Naive thymus-derived CD4-positive, alpha-beta T cell (primary cell): ENCODE results near the gene NRXN3. TPM values are rescaled to one million over a fixed set of nuclear protein-coding genes. Genes with fewer than 3 reads are reported as not detected.

ENCODE experiments used
- ATAC-seq: fragments of 150-1000 bp; cut with Tn5 transposase; 2 replicates; pipeline ENCODE4 v1.10.0; 2021; ENCODE audit warnings: mild to moderate bottlenecking, moderate library complexity
- CTCF ChIA-PET: fragments of 350-600 bp; sonication (Branson Sonifier 250); formaldehyde crosslinking; loops from one replicate; lab custom pipeline; 2021; ENCODE audit warnings: antibody characterized with exemption; lab: Charles Lee
- POLR2A ChIA-PET: fragments of 350-600 bp; sonication (Branson Sonifier 250); formaldehyde crosslinking; loops from one replicate; lab custom pipeline; 2021; ENCODE audit warnings: antibody characterized with exemption, inconsistent platforms; lab: Charles Lee
- DNase-seq, 9 donors: peaks; one replicate each; pipeline versions ENCODE4 v3.0.0 to v3.0.0-alpha.2; 2020 to 2022; ENCODE audit warnings: mixed read lengths in 1 of 9
- H3K27ac ChIP-seq: one replicate; pipeline ENCODE4 v1.7.0; 2013; ENCODE audit warnings: mild to moderate bottlenecking, low read depth, low read length, moderate library complexity
- H3K27me3 ChIP-seq, 2 donors: one replicate each; pipeline ENCODE4 v1.7.0; 2013; ENCODE audit warnings: low read length in 2 of 2, mild to moderate bottlenecking in 2 of 2, moderate library complexity in 2 of 2; ENCODE audit not compliant: control insufficient read depth in 2 of 2, insufficient read depth in 2 of 2
- H3K36me3 ChIP-seq, 3 experiments: 1 replicate in 2 of 3; 2 replicates in 1 of 3; pipeline ENCODE4 v1.7.0; 2013; ENCODE audit warnings: low read length in 3 of 3, mild to moderate bottlenecking in 3 of 3, moderate library complexity in 1 of 3; ENCODE audit not compliant: insufficient read depth in 3 of 3, control insufficient read depth in 2 of 3
- H3K4me1 ChIP-seq, 2 donors: one replicate each; pipeline ENCODE4 v1.7.0; 2013; ENCODE audit warnings: low read length in 2 of 2, mild to moderate bottlenecking in 2 of 2, moderate library complexity in 1 of 2; ENCODE audit not compliant: control insufficient read depth in 2 of 2, insufficient read depth in 2 of 2
- H3K4me3 ChIP-seq: 2 replicates; pipeline ENCODE4 v1.7.0; 2013; ENCODE audit warnings: mild to moderate bottlenecking, low read length
- H3K9me3 ChIP-seq, 3 experiments: 1 replicate in 2 of 3; 2 replicates in 1 of 3; pipeline ENCODE4 v1.7.0; 2013; ENCODE audit warnings: low read length in 3 of 3; ENCODE audit not compliant: control insufficient read depth in 2 of 3
- H3K27ac Mint-ChIP-seq, 9 donors: one replicate each; pipeline ENCODE4 v1.8.0; 2020 to 2022; ENCODE audit warnings: mixed read lengths in 9 of 9, mild to moderate bottlenecking in 8 of 9, moderate library complexity in 5 of 9, inconsistent platforms in 2 of 9
- H3K27me3 Mint-ChIP-seq, 5 donors: one replicate each; pipeline ENCODE4 v1.8.0; 2021 to 2022; ENCODE audit warnings: mixed read lengths in 5 of 5, mild to moderate bottlenecking in 1 of 5
- H3K36me3 Mint-ChIP-seq, 5 donors: one replicate each; pipeline ENCODE4 v1.8.0; 2020 to 2022; ENCODE audit warnings: mixed read lengths in 5 of 5, mild to moderate bottlenecking in 3 of 5, inconsistent platforms in 1 of 5
- H3K4me1 Mint-ChIP-seq, 7 donors: one replicate each; pipeline ENCODE4 v1.8.0; 2020 to 2022; ENCODE audit warnings: mixed read lengths in 7 of 7, mild to moderate bottlenecking in 3 of 7, inconsistent platforms in 1 of 7
- H3K4me3 Mint-ChIP-seq, 10 donors: one replicate each; pipeline ENCODE4 v1.8.0; 2020 to 2022; ENCODE audit warnings: mild to moderate bottlenecking in 10 of 10, mixed read lengths in 10 of 10, moderate library complexity in 6 of 10, inconsistent platforms in 2 of 10
- H3K9me3 Mint-ChIP-seq, 11 donors: one replicate each; pipeline ENCODE4 v1.8.0; 2020 to 2022; ENCODE audit warnings: mixed read lengths in 11 of 11, mild to moderate bottlenecking in 4 of 11, inconsistent platforms in 1 of 11, moderate library complexity in 1 of 11
- intact Hi-C, 2 donors: fragments of 100-400 bp; cut with micrococcal nuclease; formaldehyde crosslinking; loops; one replicate each; pipeline ENCODE4 v1.15.1; 2023
- polyA plus RNA-seq, 2 donors: library from polyadenylated mRNA; unstranded; fragments of 300-500 nt; fragmentation: Illumina TruSeq; gene quantifications; one replicate each; pipeline ENCODE4 v1.2.3, GENCODE V29; 2021
- total RNA-seq, 6 experiments: library from RNA in 5 of 6; stranded (reverse) in 5 of 6; gene quantifications; 1 replicate in 5 of 6; 2 replicates in 1 of 6; pipeline ENCODE4 v1.2.3 and lab custom pipeline; 2021 to 2026

Gene NRXN3
- total and polyA plus RNA-seq, 7 experiments from 2014 or later, result not detected

DNA sequence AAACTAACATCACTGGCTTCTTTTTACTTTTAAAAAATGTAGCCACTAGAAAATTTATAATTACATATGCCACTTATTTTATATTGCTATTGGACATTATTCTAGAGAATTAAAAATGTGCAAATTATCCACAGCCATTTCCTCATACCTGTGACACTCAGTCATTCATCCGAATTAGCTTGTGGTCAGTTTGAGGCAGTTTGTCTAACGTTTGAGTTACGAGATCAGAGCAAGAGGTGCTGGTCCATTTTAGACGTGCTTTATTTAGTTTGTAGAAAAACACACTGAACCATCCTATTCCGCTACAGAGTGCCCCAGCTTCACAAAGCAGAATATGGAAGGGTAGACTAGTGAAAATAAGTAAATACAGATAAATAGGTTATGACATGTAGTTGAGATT, 513.0 kb downstream of the NRXN3 start:
- Mint-ChIP-seq H3K9me3 (peaks cover 0 to 4% (median 2%) of the 10 kb centered on the region in 11 donors), H3K27ac (no peak overlapping the region), H3K36me3 (no peaks in the 10 kb centered on the region), H3K4me3 (no peak overlapping the region), H3K4me1 (no peaks in the 10 kb centered on the region), H3K27me3 (peaks cover 0 to 4% (median 0%) of the 10 kb centered on the region in 5 donors)
- CTCF ChIA-PET, result no interaction called here
- Histone ChIP-seq H3K27me3 (no peaks in the 10 kb centered on the region), H3K4me3 (no peak overlapping the region), H3K27ac (no peak overlapping the region), H3K36me3 (no peaks in the 10 kb centered on the region), H3K9me3 (no peaks in the 10 kb centered on the region), H3K4me1 (no peaks in the 10 kb centered on the region)
- POLR2A ChIA-PET, result no interaction called here
- DNase-seq, result no peak
- ATAC-seq, result no peak
- intact Hi-C loops, result no loop called here

- H3K9me3 ChIP-seq, result no peaks in the 10 kb centered on the region
- Mint-ChIP-seq H3K27ac (no peak overlapping the region), H3K36me3 (no peaks in the 10 kb centered on the region), H3K9me3 (peaks cover 0 to 4% (median 2%) of the 10 kb centered on the region in 11 donors), H3K4me3 (no peak overlapping the region), H3K4me1 (no peaks in the 10 kb centered on the region), H3K27me3 (peaks cover 0 to 4% (median 0%) of the 10 kb centered on the region in 5 donors)
- ChIA-PET CTCF (no interaction called here), POLR2A (no interaction called here)
- DNase-seq (no peak), ATAC-seq (no peak)
- no peaks in the 10 kb centered on the region for H3K27me3 ChIP-seq
- H3K4me3 ChIP-seq, result no peak overlapping the region
- H3K36me3 ChIP-seq, result no peaks in the 10 kb centered on the region
- intact Hi-C loops, result no loop called here
- H3K27ac ChIP-seq, result no peak overlapping the region
- no peaks in the 10 kb centered on the region for H3K4me1 ChIP-seq
These were observed 513.8 kb downstream of the NRXN3 start for GRCh38 chr14:78683981-78684380.

DNA sequence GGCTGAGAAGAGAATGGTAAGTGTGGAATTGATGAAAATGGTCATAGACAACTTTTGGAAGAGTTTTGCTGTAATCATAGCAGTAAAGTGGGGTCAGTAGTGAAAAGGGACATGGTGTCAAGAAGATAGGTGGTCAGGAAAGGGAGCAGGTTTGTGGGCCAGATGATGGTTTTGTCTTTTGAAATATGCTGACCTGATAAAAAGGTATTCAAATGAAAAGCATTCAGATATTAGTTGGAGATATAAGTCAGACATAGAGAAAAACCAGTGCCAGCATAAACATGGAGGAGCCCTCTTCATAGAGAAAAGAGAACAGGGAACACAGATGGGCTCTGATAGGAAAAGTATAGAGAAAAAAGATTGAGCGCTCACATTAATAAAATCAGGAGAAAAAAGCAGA, 518.3 kb downstream of the NRXN3 start:
- Mint-ChIP-seq H3K36me3 (no peaks in the 10 kb centered on the region), H3K27me3 (peaks cover 0 to 7% (median 4%) of the 10 kb centered on the region in 5 donors), H3K4me1 (peaks cover 0 to 2% (median 0%) of the 10 kb centered on the region in 7 donors), H3K27ac (no peak overlapping the region), H3K4me3 (no peak overlapping the region), H3K9me3 (peaks cover 0 to 11% (median 2%) of the 10 kb centered on the region in 11 donors)
- no peak overlapping the region for H3K4me3 ChIP-seq
- H3K36me3 ChIP-seq, result no peaks in the 10 kb centered on the region
- ATAC-seq (no peak), DNase-seq (no peak)
- ChIA-PET POLR2A (no interaction called here), CTCF (no interaction called here)
- intact Hi-C loops, result no loop called here
- H3K4me1 ChIP-seq, result no peaks in the 10 kb centered on the region
- H3K9me3 ChIP-seq, result no peaks in the 10 kb centered on the region
- no peak overlapping the region for H3K27ac ChIP-seq
- H3K27me3 ChIP-seq, result no peaks in the 10 kb centered on the region

DNA sequence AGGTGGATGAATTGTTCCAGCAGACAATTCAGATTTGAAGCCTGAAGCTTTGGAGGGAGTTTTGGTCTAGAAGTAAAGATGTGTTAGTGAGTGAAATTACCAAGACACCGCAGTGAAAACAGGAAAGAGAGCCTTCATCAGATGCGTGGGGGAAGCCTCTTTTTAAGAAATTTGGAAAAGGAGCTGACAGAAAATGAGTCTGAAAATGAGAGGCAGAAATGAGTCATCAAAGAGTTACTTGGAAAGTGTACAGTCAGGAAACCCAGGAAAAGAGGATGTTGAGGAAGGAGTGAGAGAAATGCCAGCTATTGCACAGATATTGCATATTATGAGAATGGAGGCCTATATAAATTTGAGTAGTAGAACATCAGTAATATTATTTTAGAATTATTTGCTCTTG, 520.7 kb downstream of the NRXN3 start:
- ATAC-seq (no peak), DNase-seq (no peak)
- Mint-ChIP-seq H3K9me3 (peaks cover 0 to 11% (median 2%) of the 10 kb centered on the region in 11 donors), H3K4me1 (peaks cover 0 to 2% (median 0%) of the 10 kb centered on the region in 7 donors), H3K4me3 (no peak overlapping the region), H3K27me3 (peaks cover 0 to 7% (median 3%) of the 10 kb centered on the region in 5 donors), H3K36me3 (no peaks in the 10 kb centered on the region), H3K27ac (no peak overlapping the region)
- ChIA-PET POLR2A (no interaction called here), CTCF (no interaction called here)
- no peak overlapping the region for H3K4me3 ChIP-seq
- H3K27me3 ChIP-seq, result no peaks in the 10 kb centered on the region
- intact Hi-C loops, result no loop called here
- H3K4me1 ChIP-seq, result no peaks in the 10 kb centered on the region
- H3K27ac ChIP-seq, result no peak overlapping the region
- no peaks in the 10 kb centered on the region for H3K9me3 ChIP-seq
- no peaks in the 10 kb centered on the region for H3K36me3 ChIP-seq

DNA sequence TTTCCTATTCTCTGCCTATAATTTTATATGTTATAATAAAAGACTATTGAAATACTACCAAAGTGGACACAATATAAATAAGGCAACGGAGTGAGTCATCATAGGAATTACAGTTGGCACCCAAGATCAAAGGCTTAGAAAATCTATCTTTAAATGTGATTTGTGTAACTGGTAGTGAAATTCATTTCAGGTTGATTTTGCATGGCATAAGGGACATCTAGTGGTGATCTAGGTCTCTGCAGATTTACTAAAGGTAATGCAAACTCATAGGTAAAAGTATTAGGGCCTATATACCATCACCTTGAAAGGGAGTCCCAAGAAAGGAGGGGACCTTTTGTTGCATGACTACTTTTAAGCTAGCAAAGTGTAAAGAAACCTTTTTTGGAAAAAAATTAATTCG, 527.2 kb downstream of the NRXN3 start:
- DNase-seq (no peak), ATAC-seq (no peak)
- no peak overlapping the region for H3K27ac ChIP-seq
- ChIA-PET POLR2A (no interaction called here), CTCF (no interaction called here)
- Mint-ChIP-seq H3K9me3 (peaks cover 0 to 2% (median 0%) of the 10 kb centered on the region in 11 donors), H3K36me3 (no peaks in the 10 kb centered on the region), H3K4me1 (no peaks in the 10 kb centered on the region), H3K27me3 (peaks cover 0 to 4% (median 0%) of the 10 kb centered on the region in 5 donors), H3K27ac (no peak overlapping the region), H3K4me3 (no peak overlapping the region)
- intact Hi-C loops, result no loop called here
- no peaks in the 10 kb centered on the region for H3K9me3 ChIP-seq
- no peaks in the 10 kb centered on the region for H3K27me3 ChIP-seq
- H3K36me3 ChIP-seq, result no peaks in the 10 kb centered on the region
- no peak overlapping the region for H3K4me3 ChIP-seq
- H3K4me1 ChIP-seq, result no peaks in the 10 kb centered on the region

DNA sequence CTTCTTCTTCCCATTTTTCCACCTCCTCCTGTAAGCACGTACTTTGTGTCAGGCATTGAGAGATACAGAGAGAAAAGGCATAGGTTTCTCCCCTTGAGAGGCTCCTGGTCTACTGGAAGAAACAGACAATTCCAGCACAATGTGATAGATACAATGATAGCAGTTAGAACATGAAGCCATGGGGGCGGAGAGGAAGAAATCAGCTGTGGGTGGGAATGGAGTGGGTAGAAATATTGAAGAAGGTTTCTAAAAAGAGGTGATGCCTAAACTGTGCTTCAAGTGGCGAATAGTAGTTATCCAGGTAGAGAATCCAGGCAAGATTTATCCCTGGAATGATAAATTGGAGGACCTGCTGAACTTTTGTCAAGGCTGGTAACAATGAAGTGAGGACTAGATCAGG, 528.8 kb downstream of the NRXN3 start:
- Histone ChIP-seq H3K9me3 (no peaks in the 10 kb centered on the region), H3K4me1 (no peaks in the 10 kb centered on the region), H3K4me3 (no peak overlapping the region), H3K27ac (no peak overlapping the region), H3K36me3 (no peaks in the 10 kb centered on the region), H3K27me3 (no peaks in the 10 kb centered on the region)
- ATAC-seq (no peak), DNase-seq (no peak)
- CTCF ChIA-PET, result interaction anchor here (0.6 kb wide), 1 partner anchor 42 kb away, joined by 3 read pairs; no protein-coding TSS in a partner anchor
- Mint-ChIP-seq H3K36me3 (no peaks in the 10 kb centered on the region), H3K27ac (no peak overlapping the region), H3K4me3 (no peak overlapping the region), H3K4me1 (no peaks in the 10 kb centered on the region), H3K9me3 (peaks cover 0 to 5% (median 0%) of the 10 kb centered on the region in 11 donors), H3K27me3 (peaks cover 0 to 6% (median 0%) of the 10 kb centered on the region in 5 donors)
- intact Hi-C loops, result no loop called here
- POLR2A ChIA-PET, result no interaction called here

DNA sequence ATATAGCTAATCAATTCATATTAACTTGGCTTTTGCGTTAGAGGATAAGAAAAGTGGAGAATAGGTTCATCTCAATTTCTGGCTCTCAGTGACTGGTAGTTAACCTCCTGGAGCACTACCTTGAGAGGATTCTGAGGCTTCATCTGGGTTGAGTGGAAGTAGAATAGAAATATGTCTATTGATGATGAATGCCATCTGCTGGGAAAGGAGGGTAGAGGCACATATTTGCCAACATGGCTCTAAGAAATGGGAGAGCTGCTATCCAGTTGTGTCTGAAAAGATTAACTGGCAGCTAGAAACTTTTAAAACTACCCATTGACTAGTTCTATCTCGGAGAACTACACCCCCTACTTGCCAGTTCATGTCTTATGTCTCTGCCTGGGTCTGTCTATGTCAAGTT, 530.1 kb downstream of the NRXN3 start:
- Mint-ChIP-seq H3K4me3 (no peak overlapping the region), H3K27ac (no peak overlapping the region), H3K9me3 (peaks cover 0 to 5% (median 0%) of the 10 kb centered on the region in 11 donors), H3K4me1 (no peaks in the 10 kb centered on the region), H3K27me3 (peaks cover 0 to 11% (median 0%) of the 10 kb centered on the region in 5 donors), H3K36me3 (no peaks in the 10 kb centered on the region)
- ChIA-PET POLR2A (no interaction called here), CTCF (no interaction called here)
- ATAC-seq, result no peak
- H3K27ac ChIP-seq, result no peak overlapping the region
- H3K4me1 ChIP-seq, result no peaks in the 10 kb centered on the region
- no peaks in the 10 kb centered on the region for H3K36me3 ChIP-seq
- intact Hi-C loops, result no loop called here
- no peaks in the 10 kb centered on the region for H3K9me3 ChIP-seq
- no peaks in the 10 kb centered on the region for H3K27me3 ChIP-seq
- DNase-seq, result no peak
- no peak overlapping the region for H3K4me3 ChIP-seq
